GM12864 (cell line): Measurements from ENCODE around the gene SEPTIN6.
A peak's percentile ranks its signal among the peaks of the same experiment; 100 is the strongest.

Experiments used
- DNase-seq: peaks from one replicate; pipeline ENCODE4 v3.0.0-alpha.2; 2011; ENCODE audit warnings: low read depth
- H3K4me3 ChIP-seq: 2 replicates; pipeline ENCODE4 v1.5.1; 2011; ENCODE audit warnings: mild to moderate bottlenecking, low read depth, low read length, control low read depth
- CTCF ChIP-seq: IDR thresholded peaks from 2 replicates; pipeline ENCODE4 v1.5.1; 2011; ENCODE audit warnings: low read depth, mild to moderate bottlenecking, moderate library complexity, low read length, control low read depth, inconsistent platforms; ENCODE audit errors: missing control alignments

SEPTIN6 gene

GRCh38 chrX:119690921-119691716 lies 1.8 kb downstream of the SEPTIN6 start:
- DNase-seq: no peak
- peak overlapping the region; percentile 80 for H3K4me3 ChIP-seq

DNA sequence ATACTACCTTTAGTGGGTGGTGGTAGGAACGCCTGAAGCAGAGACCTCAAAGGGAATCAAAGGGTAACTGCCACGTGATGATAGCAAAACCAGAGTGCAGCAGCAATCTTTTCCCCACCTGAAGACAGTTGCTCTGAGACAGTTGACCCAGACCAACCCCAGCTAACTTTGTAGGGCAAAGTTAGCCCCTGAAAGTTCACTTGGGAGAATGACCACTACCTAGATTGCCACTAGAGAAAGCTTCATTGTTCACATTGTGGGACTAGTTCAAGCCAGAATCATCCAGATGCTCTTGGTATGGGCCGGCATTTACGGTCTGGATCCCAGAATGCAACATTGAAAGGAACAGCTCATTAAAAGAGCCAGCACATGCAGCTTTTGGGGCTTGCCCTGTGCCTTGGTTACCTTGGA lies 4.1 kb downstream of the SEPTIN6 start:
- DNase-seq: no peak
- no peak for TF ChIP-seq CTCF
- peak overlapping the region; percentile 23; the same call in 1 of the 2 replicates for H3K4me3 ChIP-seq

More at GRCh38 chrX:119690921-119691716, 1.8 kb downstream of the SEPTIN6 start:
- no peak for TF ChIP-seq CTCF

GRCh38 chrX:119687661-119688413 lies 5.1 kb downstream of the SEPTIN6 start:
- TF ChIP-seq CTCF: no peak
- DNase-seq: no peak
- peak overlapping the region; percentile 12 for H3K4me3 ChIP-seq

DNA sequence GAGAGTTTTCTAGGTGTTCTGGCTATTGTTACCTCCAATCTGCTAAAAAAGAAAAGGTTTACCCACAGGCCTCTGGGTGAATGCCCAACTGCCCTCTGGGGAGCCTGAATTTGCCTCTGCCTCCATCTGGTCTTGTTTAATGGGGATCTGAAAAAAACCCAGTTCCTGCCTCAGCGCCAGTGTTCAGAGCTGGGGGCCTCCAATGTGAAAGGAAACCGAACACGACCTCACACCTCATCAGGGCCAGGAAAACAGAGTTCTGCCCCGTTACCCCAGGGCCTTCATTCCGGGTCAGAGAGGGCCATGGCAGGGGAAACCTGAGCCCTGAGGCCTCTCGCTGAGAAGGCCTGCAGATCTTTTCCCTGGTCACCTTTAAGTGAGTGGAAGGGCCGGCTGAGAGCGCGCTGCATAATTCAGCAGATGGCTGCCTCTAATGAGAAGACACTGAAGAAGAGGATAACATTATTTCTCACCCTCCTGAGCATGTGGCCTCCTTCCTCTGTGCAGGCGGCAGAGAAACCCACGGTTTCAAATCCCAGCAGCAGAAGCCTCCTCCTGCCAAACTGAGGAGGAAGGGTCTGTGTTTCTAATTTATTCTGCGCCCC lies 6.8 kb downstream of the SEPTIN6 start:
- H3K4me3 ChIP-seq: peak overlapping the region; percentile 39
- no peak for DNase-seq
- TF ChIP-seq CTCF: no peak

DNA sequence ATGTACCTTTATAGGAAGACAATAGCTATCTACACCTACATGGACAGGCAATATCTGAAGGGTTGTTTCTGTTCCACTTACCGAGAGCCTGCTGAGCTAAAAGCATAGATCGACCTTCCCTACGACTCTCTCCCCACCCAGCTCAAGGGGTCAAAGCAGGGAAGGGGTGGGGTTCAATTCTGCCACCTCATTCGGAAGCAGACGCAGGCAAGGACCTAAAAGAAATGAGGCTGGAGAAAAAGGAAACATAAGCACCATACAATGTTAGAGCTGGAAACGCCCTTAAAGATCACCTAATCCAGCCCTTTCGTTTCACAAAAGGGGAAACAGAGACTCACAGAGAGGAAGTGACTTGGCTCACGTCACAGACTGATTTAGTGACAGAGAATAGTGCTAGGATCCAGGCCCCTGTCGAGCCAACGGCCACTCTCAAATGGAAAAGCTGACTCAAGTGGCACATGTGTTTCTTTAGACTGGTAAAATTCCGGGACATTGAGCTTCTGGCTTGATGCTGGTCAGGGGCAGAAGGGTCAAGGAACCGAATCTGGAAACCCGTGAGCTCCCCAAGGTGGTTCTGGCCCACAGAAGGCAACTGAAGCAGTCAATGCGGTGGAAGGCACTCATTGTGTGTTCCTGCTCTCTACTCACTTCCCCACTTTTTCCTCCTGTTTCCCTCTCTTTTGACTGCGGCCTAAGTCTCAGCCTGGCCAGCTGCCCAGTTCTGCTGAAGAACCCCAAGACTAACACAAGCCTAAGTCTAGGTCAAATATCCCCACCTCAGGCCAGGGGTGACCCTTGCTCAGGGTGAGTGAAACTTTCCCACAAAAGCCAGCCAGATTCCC lies 7.5 kb downstream of the SEPTIN6 start:
- DNase-seq: no peak

More for the DNA sequence above, 7.5 kb downstream of the SEPTIN6 start:
- no peak for TF ChIP-seq CTCF
- H3K4me3 ChIP-seq: peak overlapping the region; percentile 39
